ENCODE data around the gene CYP11A1.
"Not testable (repeated sequence)": the region's sequence is repeated elsewhere in the genome, so short reads cannot be mapped to it uniquely, and the experiment has no call there.

CYP11A1 gene

GRCh38 chr15:74374648-74375302 lies 7.3 kb upstream of the CYP11A1 start:
- DNase-seq (ENCODE audit: low read depth, low spot score) = no peak

GRCh38 chr15:74373731-74374647 lies 6.5 kb upstream of the CYP11A1 start:
- DNase-seq (ENCODE audit: low read depth, low spot score) = no peak

- DNase-seq (ENCODE audit: low read depth, low spot score) = no peak
Measured at GRCh38 chr15:74373056-74373650, 5.7 kb upstream of the CYP11A1 start.

- no peak for DNase-seq (ENCODE audit: low read depth, low spot score)
Measured at GRCh38 chr15:74370471-74370870, 3.0 kb upstream of the CYP11A1 start.

- no peak for DNase-seq (ENCODE audit: low read depth, low spot score)
Measured at GRCh38 chr15:74369756-74370155, 2.3 kb upstream of the CYP11A1 start.

- no peak for DNase-seq (ENCODE audit: low read depth, low spot score)
Measured at GRCh38 chr15:74369084-74369745, 1.8 kb upstream of the CYP11A1 start.

- no peak for DNase-seq (ENCODE audit: low read depth, low spot score)
Measured at GRCh38 chr15:74368121-74368520, 675 bp upstream of the CYP11A1 start.

- DNase-seq (ENCODE audit: low read depth, low spot score) = no peak
Measured at GRCh38 chr15:74365598-74366445, 1.6 kb downstream of the CYP11A1 start.

GRCh38 chr15:74364936-74365597 lies 2.4 kb downstream of the CYP11A1 start:
- no peak for DNase-seq (ENCODE audit: low read depth, low spot score)

GRCh38 chr15:74362482-74362881 lies 5.0 kb downstream of the CYP11A1 start:
- no peak for DNase-seq (ENCODE audit: low read depth, low spot score)

- DNase-seq (ENCODE audit: low read depth, low spot score) = not testable (repeated sequence)
Measured at GRCh38 chr15:74360855-74361254, 6.6 kb downstream of the CYP11A1 start.

GRCh38 chr15:74359376-74359775 lies 8.1 kb downstream of the CYP11A1 start:
- not testable (repeated sequence) for DNase-seq (ENCODE audit: low read depth, low spot score)

GRCh38 chr15:74357514-74357913 lies 9.9 kb downstream of the CYP11A1 start:
- DNase-seq (ENCODE audit: low read depth, low spot score) = not testable (repeated sequence)

- not testable (repeated sequence) for DNase-seq (ENCODE audit: low read depth, low spot score)
Measured at GRCh38 chr15:74356050-74356449, 11.4 kb downstream of the CYP11A1 start.

- not testable (repeated sequence) for DNase-seq (ENCODE audit: low read depth, low spot score)
Measured at GRCh38 chr15:74353992-74354391, 13.5 kb downstream of the CYP11A1 start.

GRCh38 chr15:74352393-74352910 lies 15.0 kb downstream of the CYP11A1 start:
- DNase-seq (ENCODE audit: low read depth, low spot score) = no peak

GRCh38 chr15:74351670-74352069 lies 15.8 kb downstream of the CYP11A1 start:
- DNase-seq (ENCODE audit: low read depth, low spot score) = no peak

GRCh38 chr15:74350295-74351275 lies 16.9 kb downstream of the CYP11A1 start:
- no peak for DNase-seq (ENCODE audit: low read depth, low spot score)

- no peak for DNase-seq (ENCODE audit: low read depth, low spot score)
Measured at GRCh38 chr15:74349241-74349778, 18.1 kb downstream of the CYP11A1 start.
